HG03097 (cell line): ENCODE results near the gene TMEM151B.
"Not testable (repeated sequence)": the region's sequence is repeated elsewhere in the genome, so short reads cannot be mapped to it uniquely, and the experiment has no call there.

ENCODE experiments used
- ATAC-seq: cut with Tn5 transposase; IDR thresholded peaks from one replicate; pipeline ENCODE4 v1.9.1; 2021; ENCODE audit not compliant: unreplicated experiment, low FRiP score

The TMEM151B gene

DNA sequence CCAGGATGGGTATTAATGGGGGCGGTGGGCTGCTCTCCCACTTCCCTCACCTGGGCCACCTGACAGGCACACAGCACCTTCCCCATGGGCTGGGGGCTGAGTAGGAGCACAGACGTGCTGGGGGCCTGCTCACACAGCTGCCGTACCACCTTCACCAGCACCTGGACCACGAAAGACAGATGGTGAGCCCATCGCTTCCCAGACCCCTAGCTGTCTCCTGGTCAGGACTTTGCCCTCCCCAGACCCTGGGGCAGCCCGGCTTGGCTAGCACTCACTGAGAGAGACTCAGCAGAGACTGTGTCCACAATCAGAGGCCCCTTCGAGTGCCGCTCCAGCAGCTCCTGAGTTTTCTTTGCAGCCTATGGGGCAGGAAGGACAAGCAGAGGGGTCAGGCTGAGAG, 30.9 kb downstream of the TMEM151B start:
- no peak for ATAC-seq

GRCh38 chr6:44301782-44302564, 31.7 kb downstream of the TMEM151B start:
- no peak for ATAC-seq

DNA sequence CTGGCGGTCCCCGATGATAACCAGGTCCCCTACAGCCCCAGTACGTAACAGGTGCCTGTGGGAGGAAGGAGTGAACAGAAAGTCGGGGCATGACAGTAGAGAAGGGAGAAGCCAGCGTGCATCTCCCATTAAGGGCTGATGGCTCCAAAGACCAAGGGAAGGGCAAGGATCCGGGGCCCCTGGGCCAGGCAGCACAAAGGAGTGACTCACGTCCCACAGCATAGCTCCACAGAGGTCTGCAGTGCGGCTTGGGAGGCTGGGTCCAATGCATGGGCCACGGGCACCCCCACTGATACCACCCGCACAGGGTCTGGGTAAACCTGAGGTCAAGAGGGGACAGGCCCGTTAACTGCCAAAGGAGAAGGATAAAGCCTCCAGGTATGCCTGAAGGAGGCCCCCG, 32.6 kb downstream of the TMEM151B start:
- no peak for ATAC-seq

GRCh38 chr6:44303842-44304241, 33.6 kb downstream of the TMEM151B start:
- no peak for ATAC-seq

- no peak for ATAC-seq
These were observed 34.3 kb downstream of the TMEM151B start for GRCh38 chr6:44304282-44305199.

GRCh38 chr6:44305200-44305725, 35.0 kb downstream of the TMEM151B start:
- no peak for ATAC-seq

DNA sequence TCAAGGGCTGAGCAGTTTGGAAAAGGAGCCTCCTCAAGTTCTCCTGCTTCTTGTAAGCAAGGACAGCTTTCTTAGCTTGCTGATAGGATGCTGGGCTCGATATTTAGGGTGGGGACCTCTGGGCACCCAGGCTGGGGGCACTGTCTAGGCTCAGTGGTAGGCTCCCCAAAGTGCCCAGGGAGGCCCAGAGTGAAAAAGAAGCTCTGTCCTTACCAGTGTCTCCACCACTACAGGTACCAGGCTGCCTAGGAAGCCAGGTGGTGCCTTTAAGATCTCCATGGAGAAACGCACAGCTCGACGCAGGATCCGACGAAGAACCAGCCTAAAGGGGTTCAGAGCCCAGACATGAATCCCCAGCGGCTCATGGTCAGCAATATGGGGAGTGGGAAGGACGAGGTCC, 36.5 kb downstream of the TMEM151B start:
- ATAC-seq = no peak

DNA sequence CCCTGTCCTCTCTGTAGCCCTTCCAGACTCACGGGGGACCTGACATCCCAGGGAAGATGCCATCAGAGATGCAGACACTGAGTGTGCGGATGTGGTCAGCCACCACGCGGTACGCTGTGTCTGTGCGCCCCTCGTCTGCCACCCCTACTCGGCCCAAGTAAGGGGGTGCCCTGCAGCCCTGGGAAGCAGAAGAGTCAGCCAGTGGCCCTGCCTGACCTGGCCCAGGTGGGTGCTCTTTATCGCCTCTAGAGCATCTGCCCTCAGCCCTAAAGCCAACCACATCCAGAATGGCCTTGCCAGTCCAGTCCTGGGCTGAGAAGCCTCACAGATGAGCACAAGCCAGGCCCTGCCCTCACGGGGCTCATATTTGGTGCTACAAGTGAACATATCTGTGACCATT, 37.0 kb downstream of the TMEM151B start:
- no peak for ATAC-seq

GRCh38 chr6:44309092-44309491, 38.8 kb downstream of the TMEM151B start:
- ATAC-seq = no peak

GRCh38 chr6:44309631-44310030, 39.4 kb downstream of the TMEM151B start:
- no peak for ATAC-seq

DNA sequence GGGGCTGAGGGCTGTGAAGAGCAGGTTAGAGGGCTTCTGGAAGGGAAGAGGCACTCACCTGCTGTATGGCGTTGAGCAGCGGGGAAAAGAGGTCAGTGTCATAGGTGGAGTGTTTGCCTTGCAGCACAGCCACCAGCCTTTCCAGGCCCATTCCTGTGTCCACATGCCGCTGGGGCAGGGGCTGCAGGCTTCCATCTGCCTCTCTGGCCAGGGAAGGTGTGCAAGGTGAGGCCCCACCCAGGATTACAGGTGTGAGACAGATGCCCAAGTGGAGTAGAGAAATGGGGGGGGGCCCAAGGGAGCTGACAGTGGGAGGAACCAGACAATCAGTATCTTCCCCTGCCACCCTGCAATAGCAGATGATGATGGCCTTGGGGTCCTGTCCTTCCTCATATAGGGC, 40.0 kb downstream of the TMEM151B start:
- no peak for ATAC-seq

GRCh38 chr6:44311304-44311703, 41.1 kb downstream of the TMEM151B start:
- no peak for ATAC-seq

GRCh38 chr6:44311767-44312166, 41.5 kb downstream of the TMEM151B start:
- ATAC-seq = no peak

- ATAC-seq = peak; percentile 89
These were observed 42.9 kb downstream of the TMEM151B start, which contains the start of gene AARS2 for GRCh38 chr6:44312901-44313788. Gene AARS2, minus strand, starts transcription at chr6:44313347. Its CDS starts 24 bp downstream, at chr6:44313323.

GRCh38 chr6:44314657-44315056, 44.4 kb downstream of the TMEM151B start:
- not testable (repeated sequence) for ATAC-seq

GRCh38 chr6:44315516-44315915, 45.3 kb downstream of the TMEM151B start:
- ATAC-seq = no peak

DNA sequence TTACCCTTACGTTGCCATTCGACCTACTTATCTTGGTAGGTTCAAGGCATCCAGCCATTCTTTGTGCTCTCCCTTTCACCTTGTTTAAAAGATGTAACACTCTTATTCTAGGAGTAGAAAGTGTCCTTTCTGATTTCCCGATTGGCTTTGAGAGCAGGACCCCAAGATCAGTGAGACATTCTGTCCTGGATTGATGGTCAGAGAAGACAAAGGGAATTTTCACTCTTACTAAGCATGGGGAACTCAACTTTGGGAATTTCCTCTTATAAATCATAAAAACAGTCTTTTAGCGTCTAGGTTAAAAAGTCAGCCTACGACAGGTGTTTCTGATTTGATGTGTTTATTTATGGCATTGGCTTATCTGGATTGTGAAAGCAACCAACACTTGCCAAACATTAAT, 45.7 kb downstream of the TMEM151B start:
- ATAC-seq = no peak

GRCh38 chr6:44316481-44316880, 46.2 kb downstream of the TMEM151B start:
- ATAC-seq = no peak

- ATAC-seq = not testable (repeated sequence)
These were observed 46.9 kb downstream of the TMEM151B start for GRCh38 chr6:44317136-44317631.

- ATAC-seq = no peak
These were observed 51.0 kb downstream of the TMEM151B start for GRCh38 chr6:44321210-44321609.
